Fibroblast of mammary gland (primary cell): Measurements from ENCODE around the gene CD59.
"Not testable (repeated sequence)": the region's sequence is repeated elsewhere in the genome, so short reads cannot be mapped to it uniquely, and the experiment has no call there.

Source experiments
- DNase-seq: peaks from one replicate; pipeline ENCODE4 v3.0.0-alpha.2; 2010; ENCODE audit warnings: low read depth
- H3K4me3 ChIP-seq: 2 replicates; pipeline ENCODE4 v1.5.1; 2011; ENCODE audit warnings: low read depth, mild to moderate bottlenecking, low read length, moderate library complexity; ENCODE audit not compliant: control insufficient read depth
- TF ChIP-seq, protein P1 (sequence below): conservative IDR thresholded peaks from 2 replicates; pipeline ENCODE4 v1.5.1; 2011; ENCODE audit warnings: low read depth, low read length, inconsistent platforms; ENCODE audit not compliant: control insufficient read depth, insufficient read depth

The CD59 gene

DNA sequence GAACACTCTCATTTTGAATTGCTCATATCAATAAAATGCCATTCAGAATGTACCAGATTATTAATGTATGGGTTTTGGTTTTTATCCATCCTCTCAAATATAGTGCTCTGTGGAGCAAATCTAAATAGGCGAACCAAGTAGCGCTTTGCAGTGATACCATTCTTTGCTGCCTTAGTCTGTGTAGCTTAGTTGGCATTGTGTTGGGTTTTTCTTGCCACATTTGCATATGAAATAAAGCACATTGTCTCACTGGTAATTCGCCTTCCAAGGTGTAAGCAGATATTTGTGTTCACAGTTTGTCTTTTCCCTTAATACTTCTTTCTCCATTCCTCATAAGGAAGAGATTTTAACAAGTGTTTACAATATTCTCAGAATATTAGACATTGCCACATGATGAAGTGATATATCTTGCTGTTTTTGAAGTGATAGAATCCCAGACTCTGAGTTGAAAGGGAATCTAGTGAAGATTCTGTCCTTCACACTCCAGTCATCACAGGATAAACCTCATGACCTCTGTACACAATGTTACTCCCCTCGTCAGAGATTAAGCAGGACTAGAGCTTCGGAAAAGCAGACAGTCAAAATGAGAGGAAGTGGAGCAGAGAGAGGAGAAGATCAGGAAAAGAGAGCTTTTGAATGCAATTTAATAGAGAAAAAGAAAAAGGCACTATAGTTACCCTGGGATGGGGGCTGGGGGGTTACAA is 52.1 kb downstream of the CD59 start:
- TF ChIP-seq, protein P1, sequence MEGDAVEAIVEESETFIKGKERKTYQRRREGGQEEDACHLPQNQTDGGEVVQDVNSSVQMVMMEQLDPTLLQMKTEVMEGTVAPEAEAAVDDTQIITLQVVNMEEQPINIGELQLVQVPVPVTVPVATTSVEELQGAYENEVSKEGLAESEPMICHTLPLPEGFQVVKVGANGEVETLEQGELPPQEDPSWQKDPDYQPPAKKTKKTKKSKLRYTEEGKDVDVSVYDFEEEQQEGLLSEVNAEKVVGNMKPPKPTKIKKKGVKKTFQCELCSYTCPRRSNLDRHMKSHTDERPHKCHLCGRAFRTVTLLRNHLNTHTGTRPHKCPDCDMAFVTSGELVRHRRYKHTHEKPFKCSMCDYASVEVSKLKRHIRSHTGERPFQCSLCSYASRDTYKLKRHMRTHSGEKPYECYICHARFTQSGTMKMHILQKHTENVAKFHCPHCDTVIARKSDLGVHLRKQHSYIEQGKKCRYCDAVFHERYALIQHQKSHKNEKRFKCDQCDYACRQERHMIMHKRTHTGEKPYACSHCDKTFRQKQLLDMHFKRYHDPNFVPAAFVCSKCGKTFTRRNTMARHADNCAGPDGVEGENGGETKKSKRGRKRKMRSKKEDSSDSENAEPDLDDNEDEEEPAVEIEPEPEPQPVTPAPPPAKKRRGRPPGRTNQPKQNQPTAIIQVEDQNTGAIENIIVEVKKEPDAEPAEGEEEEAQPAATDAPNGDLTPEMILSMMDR: no peak

DNA sequence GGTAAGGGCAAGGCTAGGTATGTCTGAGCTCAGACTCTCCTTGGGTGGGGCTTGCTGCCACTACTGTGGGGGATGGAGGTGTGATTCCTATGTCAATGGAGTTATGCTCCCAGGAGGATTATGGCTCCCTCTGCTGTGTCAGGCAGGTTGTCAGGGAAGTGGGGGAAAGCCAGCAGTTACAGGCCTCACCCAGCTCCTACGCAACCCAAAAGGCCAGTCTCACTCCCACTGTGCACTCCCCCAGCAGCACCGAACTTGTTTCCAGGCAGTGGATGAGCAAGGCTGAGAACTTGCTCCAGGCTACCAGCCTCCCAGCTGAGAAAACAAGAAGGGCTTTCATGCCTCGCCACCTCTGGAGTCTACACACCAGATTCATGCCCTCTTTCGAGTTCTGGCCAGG is 53.8 kb downstream of the CD59 start:
- DNase-seq: no peak
- TF ChIP-seq, protein P1: no peak
- no peak overlapping the region for H3K4me3 ChIP-seq

More for the DNA sequence above, 52.1 kb downstream of the CD59 start:
- DNase-seq: no peak
- H3K4me3 ChIP-seq: no peak overlapping the region

DNA sequence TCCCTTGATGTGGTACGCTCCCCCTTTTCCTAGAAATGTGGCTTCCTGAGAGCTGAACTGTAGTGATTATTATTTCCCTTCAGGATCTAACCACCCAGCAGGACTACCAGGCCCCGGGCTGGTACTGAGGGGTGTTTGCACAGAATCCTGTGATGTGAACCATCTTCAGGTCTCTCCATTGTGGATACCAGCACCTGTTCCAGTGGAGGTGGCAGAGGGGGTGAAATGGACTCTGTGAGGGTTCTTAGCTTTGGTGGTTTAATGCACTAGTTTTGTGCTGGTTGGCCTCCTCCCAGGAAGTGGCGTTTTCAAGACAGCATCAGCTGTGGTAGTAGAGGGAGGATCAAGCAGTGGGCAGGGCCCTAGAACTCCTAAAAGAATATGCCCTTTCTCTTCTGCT is 54.2 kb downstream of the CD59 start:
- TF ChIP-seq, protein P1: no peak
- DNase-seq: no peak
- H3K4me3 ChIP-seq: no peak overlapping the region

DNA sequence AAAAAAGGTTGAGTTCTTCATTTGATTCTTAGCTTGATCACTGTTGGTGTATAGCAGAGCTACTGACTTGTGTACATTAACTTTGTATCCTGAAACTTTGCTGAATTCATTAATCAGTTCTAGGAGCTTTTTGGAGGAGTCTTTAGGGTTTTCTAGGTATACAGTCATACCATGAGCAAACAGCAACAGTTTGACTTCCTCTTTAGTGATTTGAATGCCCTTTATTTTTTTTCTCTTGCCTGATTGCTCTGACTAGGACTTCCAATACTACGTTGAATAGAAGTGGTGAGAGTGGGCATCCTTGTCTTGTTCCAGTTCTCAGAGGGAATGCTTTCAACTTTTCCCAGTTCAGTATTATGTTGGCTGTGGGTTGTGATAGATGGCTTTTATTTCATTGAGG is 57.6 kb downstream of the CD59 start:
- not testable (repeated sequence) for H3K4me3 ChIP-seq, DNase-seq

DNA sequence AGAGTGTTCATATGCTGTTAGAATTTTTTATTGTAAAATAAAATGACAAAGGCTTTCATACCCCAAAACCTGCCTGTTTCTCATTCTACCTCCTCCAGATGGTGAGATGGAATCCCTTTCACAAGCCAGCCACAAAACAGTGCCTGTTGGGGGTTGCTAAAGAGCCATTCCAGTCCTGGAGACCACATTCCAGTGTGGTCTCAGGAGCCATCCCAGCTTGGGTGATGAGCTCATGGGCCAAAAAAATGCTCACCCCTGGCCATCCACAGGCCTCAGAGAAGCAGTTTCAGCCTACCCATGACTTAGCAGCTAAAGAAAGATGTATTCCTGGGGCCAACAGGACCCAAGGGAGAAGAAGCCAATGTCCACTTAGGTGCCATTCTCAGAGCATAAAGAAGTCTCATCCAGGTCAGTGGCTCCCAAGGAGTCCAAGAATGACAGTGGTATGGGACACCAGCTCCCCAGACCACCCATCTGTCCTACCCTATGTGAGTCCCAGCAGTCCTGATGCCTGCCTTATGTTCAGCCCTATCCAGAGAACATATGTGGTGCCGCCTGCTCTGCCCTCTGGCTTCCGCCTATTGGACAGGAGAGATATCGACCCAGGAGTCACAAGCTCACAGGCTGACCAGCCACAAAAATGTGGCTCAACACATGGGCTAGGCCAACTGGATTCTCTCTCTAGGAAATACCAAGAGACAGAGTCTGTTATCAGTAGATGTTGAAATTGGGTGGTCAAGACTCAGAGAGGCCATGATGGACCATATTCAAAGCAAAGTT is 62.0 kb downstream of the CD59 start:
- DNase-seq: peak; percentile 75
- TF ChIP-seq, protein P1: no peak
- no peak overlapping the region for H3K4me3 ChIP-seq

DNA sequence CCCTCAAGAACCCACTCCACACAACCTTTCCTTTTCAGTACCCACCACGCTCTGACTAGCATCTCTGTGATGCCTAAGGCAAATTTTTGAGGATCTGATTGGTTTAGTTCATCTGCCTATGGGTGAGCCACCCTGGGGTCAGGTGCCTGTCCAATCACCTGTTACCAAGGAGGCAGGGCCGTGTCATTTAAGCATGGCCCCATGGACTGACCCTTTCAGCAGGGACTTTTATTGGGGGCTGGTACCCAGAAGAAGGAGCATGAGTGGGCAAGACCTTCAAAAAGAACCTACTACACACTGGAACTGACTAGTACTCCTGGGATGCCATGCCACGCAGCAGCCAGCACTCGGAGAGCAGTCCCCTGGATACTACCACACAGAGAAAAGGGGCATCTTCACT is 64.0 kb downstream of the CD59 start:
- DNase-seq: no peak
- H3K4me3 ChIP-seq: no peak overlapping the region
- TF ChIP-seq, protein P1: no peak

DNA sequence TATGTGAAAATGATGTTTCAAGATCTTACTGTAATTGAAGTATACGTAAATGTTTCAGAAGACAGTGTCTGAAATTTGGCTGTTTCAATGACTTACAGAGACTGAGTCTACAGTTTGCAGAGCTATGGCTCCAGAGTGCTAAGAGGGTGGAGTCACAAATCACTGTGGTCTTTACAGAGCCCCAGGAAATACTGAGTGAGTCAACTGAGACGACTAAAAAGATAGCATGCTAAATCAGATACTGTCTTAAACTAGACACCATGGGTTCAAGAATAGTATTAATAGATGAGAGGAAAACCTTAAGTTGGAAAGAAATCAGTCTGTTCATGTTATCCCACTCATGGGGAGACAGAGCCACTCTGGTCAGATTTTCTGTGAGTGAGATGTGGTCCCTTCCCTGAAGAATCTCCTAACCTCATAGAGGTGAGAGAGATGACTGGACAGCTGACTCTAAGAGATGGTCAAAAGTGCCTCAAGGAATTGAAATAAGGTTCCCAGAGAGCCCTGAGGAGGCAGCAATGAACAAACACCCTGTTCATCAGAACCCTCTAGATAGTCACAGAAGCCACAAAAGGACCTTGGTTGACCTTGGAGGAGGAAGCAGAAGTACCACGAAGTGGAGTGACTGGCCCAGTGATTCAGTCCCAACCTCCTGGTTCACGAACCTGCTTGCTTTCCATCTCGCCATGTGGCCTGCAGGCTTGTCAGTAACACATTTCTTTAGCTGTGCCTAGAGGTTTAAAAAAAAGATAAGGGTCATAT is 65.8 kb downstream of the CD59 start:
- peak; percentile 77 for DNase-seq
- TF ChIP-seq, protein P1: no peak
- no peak overlapping the region for H3K4me3 ChIP-seq
